Transverse colon (tissue), 4 donors: ENCODE data around the gene NR1D1.

Source experiments
- CTCF ChIP-seq, 5 experiments: fragments of 200-600 bp in 3 of 5; fragments of 450-650 bp in 2 of 5; sonication (generic) in 3 of 5; IDR thresholded peaks; 1 replicate in 2 of 5; 2 replicates in 3 of 5; pipeline ENCODE4 v1.5.1; 2016 to 2017; ENCODE audit warnings: antibody characterized with exemption in 5 of 5, inconsistent platforms in 3 of 5, mild to moderate bottlenecking in 2 of 5, moderate library complexity in 1 of 5
- EP300 ChIP-seq: sonication (generic); formaldehyde crosslinking; IDR thresholded peaks from one replicate; pipeline ENCODE4 v1.6.1; 2017; ENCODE audit warnings: antibody characterized with exemption, low read depth
- POLR2A ChIP-seq: fragments of 450-650 bp; IDR thresholded peaks from one replicate; pipeline ENCODE4 v1.6.1; 2016; ENCODE audit warnings: antibody characterized with exemption, mild to moderate bottlenecking, moderate library complexity
- POLR2AphosphoS5 ChIP-seq, 3 donors: sonication (generic); formaldehyde crosslinking; IDR thresholded peaks; one replicate each; pipeline ENCODE4 v1.6.1; 2016; ENCODE audit warnings: antibody characterized with exemption in 3 of 3

- TF ChIP-seq CTCF (IDR thresholded peaks at IDR 0.05) (no peak), POLR2AphosphoS5 (IDR thresholded peaks at IDR 0.05) (no peak), POLR2A (no peak), EP300 (no peak)
Observed at GRCh38 chr17:40095351-40095943, 4.9 kb downstream of the NR1D1 start.
